Measurements from ENCODE around the gene RPUSD1. TPM values are rescaled to one million over a fixed set of nuclear protein-coding genes. Genes with fewer than 3 reads are reported as not detected.
A peak's percentile ranks its signal among the peaks of the same experiment; 100 is the strongest.

Gene RPUSD1
- total RNA-seq, 1 experiment from 2014 or later: 59.9 TPM

- TF ChIP-seq ZBTB33 (IDR thresholded peaks at IDR 0.05; ENCODE audit: extremely low read depth, insufficient replicate concordance, low read length) (no peak), JUND (IDR thresholded peaks at IDR 0.05) (no peak), CBX3 (IDR thresholded peaks at IDR 0.05; ENCODE audit: low read depth) (no peak), POLR2A (IDR thresholded peaks at IDR 0.05; ENCODE audit: borderline replicate concordance, extremely low read depth, insufficient read depth, insufficient read length) (no peak), POLR2AphosphoS5 (IDR thresholded peaks at IDR 0.05; ENCODE audit: low read depth, low read length) (peak; percentile 22; the same call in 1 of the 2 replicates)
Measured at GRCh38 chr16:813204-813915, 25.2 kb upstream of the RPUSD1 start (continued).

GRCh38 chr16:808085-808386 is 19.9 kb upstream of the RPUSD1 start:
- peaks cover 10% of the 10 kb centered on the region; the same call in 1 of the 2 replicates for H3K79me2 ChIP-seq (ENCODE audit: insufficient read depth, low read length)
- intact Hi-C loops (cut with micrococcal nuclease): no loop called here
- peak overlapping the region; percentile 93 for H3K4me2 ChIP-seq (ENCODE audit: low read length)
- peak overlapping the region; percentile 99 for H3K27ac ChIP-seq (ENCODE audit: low read depth, low read length)
- ATAC-seq (no peak), DNase-seq (ENCODE audit: low read depth, low spot score) (no peak)
- peaks cover 4 to 18% of the 10 kb centered on the region in 2 experiments; a peak in 3 of 4 replicates for H3K4me1 ChIP-seq (ENCODE audit: control insufficient read depth in 1 of 2, insufficient read depth in 2 of 2, low read length in 2 of 2)
- H2AFZ ChIP-seq (ENCODE audit: low read depth, low read length, poor library complexity, severe bottlenecking): peak overlapping the region; percentile 73
- H3K27me3 ChIP-seq (ENCODE audit: insufficient read depth, low read length): no peaks in the 10 kb centered on the region
- POLR2A ChIA-PET: no interaction called here
- peak overlapping the region; percentile 74 to 93 for H3K4me3 ChIP-seq (replicated peaks in 1 of 2; ENCODE audit: low read depth in 1 of 2, low read length in 2 of 2)
- H4K20me1 ChIP-seq (ENCODE audit: insufficient read depth): no peaks in the 10 kb centered on the region
- RAD21 ChIA-PET (ENCODE audit: low non-redundant PET in 1 of 2, low total read pairs in 2 of 2, uncharacterized antibody in 2 of 2, unreplicated experiment in 2 of 2): no interaction called here
- no peaks in the 10 kb centered on the region for H3K36me3 ChIP-seq (ENCODE audit: control insufficient read depth in 1 of 2, insufficient read depth in 2 of 2, low read length in 2 of 2)
- H3K9me3 ChIP-seq (ENCODE audit: control insufficient read depth in 1 of 2, insufficient read depth in 1 of 2, low read depth in 1 of 2, low read length in 2 of 2): no peaks in the 10 kb centered on the region; a peak in 1 of 4 replicates
- H3K9me2 ChIP-seq (ENCODE audit: insufficient read depth): no peaks in the 10 kb centered on the region
- BruUV-seq (replicated peaks): no TSS peak
- H3K9ac ChIP-seq (ENCODE audit: low read length): peak overlapping the region; percentile 86
- CTCF ChIA-PET: no interaction called here
- TF ChIP-seq MAX (IDR thresholded peaks at IDR 0.05): no peak
- TF ChIP-seq RAD21 (IDR thresholded peaks at IDR 0.05; ENCODE audit: low read depth): no peak
- TF ChIP-seq EZH2phosphoT487 (IDR thresholded peaks at IDR 0.05; ENCODE audit: borderline replicate concordance): no peak
- no peak for TF ChIP-seq TCF7L2 (IDR thresholded peaks at IDR 0.05; ENCODE audit: borderline replicate concordance, extremely low read depth, insufficient read depth, insufficient read length)
- TF ChIP-seq ATF3 (IDR thresholded peaks at IDR 0.05): no peak
- TF ChIP-seq REST (IDR thresholded peaks at IDR 0.05; ENCODE audit: low read depth): no peak
- TF ChIP-seq POLR2A (IDR thresholded peaks at IDR 0.05; ENCODE audit: borderline replicate concordance, extremely low read depth, insufficient read depth, insufficient read length): no peak
- TF ChIP-seq ZNF274 (IDR thresholded peaks at IDR 0.05; ENCODE audit: low read depth, low read length): no peak
- no peak for TF ChIP-seq ELF1 (IDR thresholded peaks at IDR 0.05; ENCODE audit: borderline replicate concordance, low read depth)
- no peak for TF ChIP-seq YY1 (IDR thresholded peaks at IDR 0.05; ENCODE audit: extremely low read depth, insufficient replicate concordance, low read depth, low read length)

Data from HCT116 (cell line).